Ishikawa (cell line): ENCODE data around the gene LEMD2.

Experiments used
- CEBPB ChIP-seq: IDR thresholded peaks from 2 replicates; pipeline ENCODE4 v1.6.1; 2012
- CREB1 ChIP-seq: IDR thresholded peaks from 2 replicates; pipeline ENCODE4 v1.6.1; 2012; ENCODE audit warnings: low read depth
- EGR1 ChIP-seq: IDR thresholded peaks from 2 replicates; pipeline ENCODE4 v1.6.1; 2012
- EP300 ChIP-seq: IDR thresholded peaks from 2 replicates; pipeline ENCODE4 v1.6.1; 2012; ENCODE audit warnings: borderline replicate concordance
- FOXM1 ChIP-seq: IDR thresholded peaks from 2 replicates; pipeline ENCODE4 v1.6.1; 2012; ENCODE audit warnings: low read depth, borderline replicate concordance
- RAD21 ChIP-seq: IDR thresholded peaks from 2 replicates; pipeline ENCODE4 v1.6.1; 2012; ENCODE audit warnings: low read depth
- TAF1 ChIP-seq: IDR thresholded peaks from 2 replicates; pipeline ENCODE4 v1.6.1; 2012; ENCODE audit warnings: low read depth, mild to moderate bottlenecking
- TCF12 ChIP-seq: IDR thresholded peaks from 2 replicates; pipeline ENCODE4 v1.6.1; 2012; ENCODE audit warnings: low read depth
- TEAD4 ChIP-seq: IDR thresholded peaks from 2 replicates; pipeline ENCODE4 v1.6.1; 2012
- YY1 ChIP-seq: IDR thresholded peaks from 2 replicates; pipeline ENCODE4 v1.6.1; 2012; ENCODE audit warnings: low read depth
- TF ChIP-seq, protein P1 (sequence below): IDR thresholded peaks from 2 replicates; pipeline ENCODE4 v1.6.1; 2012

DNA sequence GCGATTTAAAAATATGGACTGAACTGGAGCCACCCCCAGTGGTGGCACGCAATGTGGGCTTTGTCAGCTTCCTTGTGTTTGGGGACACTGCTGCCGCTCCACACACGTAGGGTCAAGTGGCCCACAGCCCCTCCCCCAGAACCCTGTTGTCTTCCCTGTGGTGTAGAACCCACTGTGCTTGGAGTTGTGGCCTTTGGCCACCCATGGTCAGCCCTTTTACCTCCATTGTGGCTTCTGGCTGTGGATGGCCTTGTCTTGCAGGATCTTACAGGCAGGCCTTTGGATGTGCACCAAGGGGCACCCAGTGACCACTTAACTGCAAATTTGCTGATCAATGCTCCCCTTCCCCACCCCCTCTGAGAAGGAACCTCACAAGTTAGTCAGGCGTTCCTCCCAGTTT lies 2.0 kb upstream of the LEMD2 start:
- TF ChIP-seq YY1 (no peak), FOXM1 (no peak), CREB1 (no peak), TAF1 (no peak), EP300 (no peak), RAD21 (no peak), TCF12 (no peak), CEBPB (no peak), TEAD4 (no peak), EGR1 (no peak)
- TF ChIP-seq, protein P1, sequence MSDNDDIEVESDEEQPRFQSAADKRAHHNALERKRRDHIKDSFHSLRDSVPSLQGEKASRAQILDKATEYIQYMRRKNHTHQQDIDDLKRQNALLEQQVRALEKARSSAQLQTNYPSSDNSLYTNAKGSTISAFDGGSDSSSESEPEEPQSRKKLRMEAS: no peak
